Stimulated activated CD8-positive, alpha-beta memory T cell treated with anti-CD3 and anti-CD28 coated beads, Interleukin-4, amount 100 ng/mL, for 24 hours (primary cell): ENCODE data around the gene TERF2IP.
A peak's percentile ranks its signal among the peaks of the same experiment; 100 is the strongest.

Source experiments
- DNase-seq: peaks from one replicate; pipeline ENCODE4 v3.0.0-alpha.2; 2020; ENCODE audit warnings: low read depth

Gene TERF2IP

DNA sequence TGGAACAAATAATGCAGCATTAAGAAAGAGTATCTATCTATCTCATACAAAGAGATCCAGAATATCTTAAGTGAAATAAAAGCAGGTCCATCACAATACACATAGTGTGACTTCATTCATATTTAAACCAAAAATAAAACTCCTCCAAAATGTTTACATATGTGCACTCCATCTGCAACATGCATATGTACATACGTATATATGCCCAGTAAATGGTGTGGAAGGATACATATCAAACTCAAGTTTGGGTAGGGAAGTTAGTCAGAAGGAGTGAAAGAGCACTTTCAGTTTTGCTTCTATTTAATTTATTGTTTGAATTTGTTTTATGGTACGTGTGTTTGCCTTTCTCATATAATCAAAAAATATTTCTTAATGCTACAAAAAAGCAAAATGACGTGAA lies 12.5 kb upstream of the TERF2IP start:
- DNase-seq, result no peak

DNA sequence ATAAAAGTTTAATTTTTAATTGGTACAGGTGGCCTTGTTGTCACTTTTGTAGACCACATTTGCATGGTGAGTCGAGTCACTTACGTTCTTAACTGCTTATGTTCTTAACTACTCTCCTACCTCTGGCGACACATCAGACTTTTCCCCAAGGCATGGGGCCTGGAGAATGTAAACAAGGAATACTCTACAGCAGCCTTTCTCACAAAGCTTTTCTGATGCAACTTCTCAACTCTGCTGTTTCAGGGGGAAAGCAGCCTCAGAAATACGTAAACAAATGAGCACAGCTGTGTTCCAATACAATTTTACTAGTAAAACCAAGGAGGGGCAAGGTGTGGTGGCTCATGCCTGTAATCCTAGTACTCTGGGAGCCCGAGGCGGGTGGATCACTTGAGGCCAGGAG lies 7.0 kb upstream of the TERF2IP start:
- no peak for DNase-seq

DNA sequence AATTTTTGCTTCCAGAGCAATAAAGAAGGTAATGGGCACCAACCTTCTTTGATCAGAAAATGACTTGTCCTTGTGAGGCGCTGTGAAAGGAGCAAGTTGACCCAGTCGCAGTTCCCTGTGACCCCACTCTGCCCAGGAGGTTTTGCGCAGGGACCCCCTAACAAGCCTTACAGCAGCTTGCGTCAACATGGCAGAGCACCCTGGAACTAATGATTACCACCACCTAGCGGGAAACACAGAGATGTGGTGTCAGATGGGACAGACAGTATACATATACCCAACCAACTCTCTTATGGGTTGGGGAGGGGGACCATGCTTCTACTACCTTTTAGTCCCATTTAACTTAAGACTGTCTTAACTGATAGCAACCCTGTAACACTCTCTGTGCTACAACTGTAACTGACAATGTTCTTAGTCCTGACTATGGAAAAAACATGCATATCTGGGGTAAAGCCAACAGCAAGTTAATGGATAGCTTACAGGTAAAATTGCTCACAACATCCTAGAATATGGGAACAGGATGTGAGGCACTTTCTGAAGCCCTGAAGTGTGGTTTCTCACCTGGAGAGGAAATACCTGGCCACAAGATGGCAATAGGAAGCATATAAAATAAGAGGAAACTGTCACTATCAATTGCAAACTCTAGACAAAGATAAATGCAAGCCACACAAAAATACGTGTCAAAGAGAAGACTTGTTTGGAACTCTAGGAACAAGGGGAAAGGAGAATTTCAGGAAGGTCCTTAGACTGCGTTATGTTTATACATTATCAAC lies 3.1 kb upstream of the TERF2IP start:
- DNase-seq, result no peak

DNA sequence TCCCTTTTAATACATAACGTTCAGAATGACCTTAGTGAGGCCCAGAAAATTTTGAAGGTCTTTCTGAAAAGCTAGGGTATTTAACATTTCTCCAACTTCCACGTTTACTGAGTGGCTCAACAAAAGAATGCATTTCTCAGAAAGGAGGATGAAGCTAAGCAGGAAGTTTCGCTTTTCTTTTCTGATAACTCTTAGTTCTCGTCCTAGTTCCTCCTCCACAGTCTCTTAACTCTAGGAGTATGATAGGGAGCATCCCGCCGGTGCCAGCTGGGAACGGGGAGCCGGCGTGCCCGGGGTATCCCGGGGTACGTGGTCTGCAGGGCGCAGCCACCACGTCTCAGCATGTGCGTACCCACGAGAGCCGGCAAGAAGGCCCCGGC lies 471 bp upstream of the TERF2IP start:
- DNase-seq, result no peak

- DNase-seq, result peak; percentile 78
Observed at GRCh38 chr16:75648265-75649076, 898 bp downstream of the TERF2IP start.

DNA sequence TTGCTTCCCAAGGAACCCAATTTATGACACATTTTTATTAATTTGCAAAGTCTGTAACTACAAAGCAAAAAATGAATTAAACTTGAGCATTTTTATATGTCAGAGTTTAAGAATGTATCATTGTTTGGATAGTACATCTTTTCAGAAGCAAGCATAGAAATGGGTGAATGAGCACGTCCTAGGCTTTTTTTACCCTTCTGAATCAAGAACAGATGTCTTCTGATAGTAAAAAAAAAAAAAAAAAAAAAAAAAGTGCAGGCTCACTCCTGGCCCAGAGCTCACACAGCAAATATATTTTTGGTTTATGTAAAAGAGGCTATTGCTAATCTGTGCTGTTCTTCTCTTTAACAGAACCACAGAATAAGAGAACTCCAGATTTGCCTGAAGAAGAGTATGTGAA lies 6.3 kb downstream of the TERF2IP start:
- no peak for DNase-seq

- DNase-seq, result no peak
Observed at GRCh38 chr16:75658175-75658574, 10.6 kb downstream of the TERF2IP start.

DNA sequence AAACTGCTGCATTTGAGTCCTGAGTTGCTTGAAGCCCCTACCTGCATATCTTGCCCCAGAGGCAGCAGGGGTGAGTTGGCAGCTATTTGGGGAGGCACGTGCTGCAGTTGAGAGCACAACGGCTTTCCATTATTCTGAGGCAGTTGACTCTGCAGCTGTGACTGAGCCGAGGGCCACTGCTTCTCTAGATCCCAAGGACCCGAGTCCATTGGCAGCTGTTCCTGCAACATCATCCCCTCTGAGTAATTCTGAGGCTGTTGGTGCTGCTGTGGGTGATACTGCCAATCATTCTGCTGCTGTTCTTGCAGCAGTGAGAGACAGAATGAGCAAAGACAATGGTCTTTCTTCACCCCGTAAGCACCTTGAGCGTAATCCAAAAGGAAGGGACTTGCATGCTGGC lies 12.7 kb downstream of the TERF2IP start:
- DNase-seq, result no peak

DNA sequence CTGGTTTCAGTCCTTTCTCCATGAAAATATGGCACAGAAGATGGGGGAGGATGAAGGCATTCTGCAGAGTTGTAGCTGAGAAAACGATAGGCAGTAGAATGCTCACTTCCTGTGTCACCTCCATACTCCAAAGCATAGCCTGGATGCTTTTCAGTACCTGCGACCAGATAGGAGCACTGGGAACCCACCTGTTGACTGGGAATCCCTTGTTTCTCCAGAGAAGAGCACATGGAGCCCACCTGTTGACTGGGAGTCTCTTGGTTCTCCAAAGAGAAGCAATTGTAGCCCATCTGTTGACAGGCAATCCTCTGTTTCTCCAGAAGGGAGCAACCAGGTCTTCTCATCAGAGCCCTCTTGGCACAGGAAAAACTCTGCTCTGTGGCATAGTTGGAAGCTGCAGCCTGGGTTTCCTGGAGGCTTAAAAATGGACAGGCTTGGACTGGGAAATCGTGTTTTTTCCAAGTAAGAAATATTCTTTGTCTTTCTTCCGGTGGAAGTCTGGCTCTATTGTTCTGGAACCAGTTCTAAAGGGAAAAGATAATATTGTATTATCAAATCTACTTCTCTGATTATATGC lies 13.2 kb downstream of the TERF2IP start:
- no peak for DNase-seq

DNA sequence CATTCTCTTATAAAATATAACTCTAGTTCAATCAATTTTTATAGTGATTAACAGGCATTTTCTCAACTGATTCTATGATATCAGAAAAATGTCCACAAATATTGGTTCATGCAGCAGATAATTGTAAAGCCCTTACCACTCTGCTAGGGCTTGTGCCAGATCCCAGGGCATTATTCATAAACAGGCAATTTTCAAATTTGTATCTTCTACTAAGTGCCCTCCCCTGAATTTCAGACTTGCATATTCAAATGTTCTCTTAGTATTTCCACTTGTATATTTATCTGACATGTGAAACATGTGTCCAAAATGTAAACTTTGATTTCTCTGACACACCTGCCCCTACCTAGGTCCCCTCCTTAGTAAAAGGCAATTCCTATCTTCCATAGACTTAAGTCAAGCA lies 19.9 kb downstream of the TERF2IP start:
- no peak for DNase-seq

DNA sequence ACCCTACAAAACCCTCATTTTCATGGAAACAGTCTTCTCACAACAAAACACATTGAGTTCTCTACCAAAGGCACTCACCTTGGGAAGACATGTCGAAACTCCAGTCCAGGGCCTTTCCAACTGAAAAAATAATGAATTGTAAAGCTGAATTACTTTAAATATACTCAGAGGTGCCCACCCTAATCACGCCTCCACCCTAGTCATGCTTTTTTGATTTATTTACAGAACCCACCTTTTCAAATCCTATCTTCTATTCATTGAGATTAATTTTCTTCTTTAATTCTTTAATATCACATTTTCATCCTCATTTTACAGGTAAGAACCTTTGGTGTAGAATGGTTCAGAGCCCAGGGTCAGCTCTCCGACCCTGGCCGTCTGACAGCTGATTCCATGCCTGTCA lies 29.3 kb downstream of the TERF2IP start, which contains the start of gene CPHXL2:
Gene CPHXL2, minus strand, starts transcription at position 101 of the 400 bp plus-strand sequence. Its CDS starts 10 bp downstream, at position 91.
- no peak for DNase-seq

DNA sequence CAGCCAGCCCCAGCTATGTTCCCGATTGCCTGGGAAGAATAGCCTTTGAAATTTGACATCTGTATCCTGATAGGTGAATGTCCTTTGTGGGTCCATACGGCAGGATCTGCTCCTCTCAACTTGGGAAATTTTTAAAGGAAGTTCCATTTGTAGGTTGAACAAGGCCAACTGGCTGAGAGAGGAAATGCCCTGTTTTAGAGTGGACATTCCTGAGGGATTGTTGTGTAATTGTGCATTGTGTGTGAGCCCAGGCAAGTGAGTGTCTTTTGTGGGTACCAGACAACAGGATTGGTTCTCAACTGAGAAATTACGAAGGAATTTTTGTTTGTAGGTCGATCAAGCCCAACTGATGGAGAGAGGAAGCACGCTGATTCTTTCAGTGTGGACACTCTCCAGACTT lies 31.8 kb downstream of the TERF2IP start:
- no peak for DNase-seq

- DNase-seq, result no peak
Observed at GRCh38 chr16:75682308-75682707, 34.7 kb downstream of the TERF2IP start.

GRCh38 chr16:75687361-75687760 lies 39.8 kb downstream of the TERF2IP start:
- no peak for DNase-seq

- DNase-seq, result no peak
Observed at GRCh38 chr16:75695708-75696107, 48.1 kb downstream of the TERF2IP start.

DNA sequence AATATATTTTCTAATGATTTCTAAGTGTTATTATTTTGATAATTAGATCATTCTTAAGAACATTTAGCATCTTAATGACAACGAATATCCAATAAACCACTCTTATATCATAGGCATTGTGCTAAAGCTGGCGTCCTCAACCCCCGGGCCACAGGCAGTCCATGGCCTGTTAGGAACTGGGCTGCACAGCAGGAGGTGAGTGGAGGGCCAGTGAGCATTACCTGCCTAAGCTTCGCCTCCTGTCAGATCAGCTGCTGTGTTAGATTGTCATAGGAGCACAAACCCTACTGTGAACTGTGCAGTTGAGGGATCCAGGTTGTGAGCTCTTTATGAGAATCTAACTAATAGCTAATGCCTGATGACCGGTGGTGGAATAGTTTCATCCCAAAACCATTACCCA lies 50.0 kb downstream of the TERF2IP start:
- no peak for DNase-seq

DNA sequence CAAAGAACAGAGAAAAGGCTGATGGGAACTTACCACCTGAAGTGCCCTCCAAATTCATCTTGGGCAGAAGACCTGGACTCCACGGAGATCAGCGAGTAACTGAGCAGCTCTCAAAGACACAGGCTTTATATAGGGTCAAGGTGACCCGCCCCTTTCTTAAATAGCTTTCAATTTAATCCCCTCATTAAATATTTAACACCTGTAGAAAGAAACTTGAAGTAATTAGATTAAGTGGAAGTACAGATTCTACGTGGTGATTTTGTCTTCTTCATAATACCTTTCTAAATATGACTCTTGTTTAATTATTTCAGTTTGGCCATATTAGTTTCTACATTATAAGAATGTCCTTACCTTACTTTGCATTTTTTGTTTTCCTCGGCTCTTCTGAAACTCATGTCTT lies 53.8 kb downstream of the TERF2IP start, which contains the start of gene DUXB:
Gene DUXB, minus strand, starts transcription at position 101 of the 400 bp plus-strand sequence. Its CDS starts 43 bp downstream, at position 58.
- DNase-seq, result no peak

- DNase-seq, result no peak
Observed at GRCh38 chr16:75702242-75702641, 54.7 kb downstream of the TERF2IP start.

GRCh38 chr16:75703306-75703705 lies 55.7 kb downstream of the TERF2IP start:
- DNase-seq, result no peak
